GM12874 (cell line): ENCODE measurements around the gene TMX3.
A peak's percentile ranks its signal among the peaks of the same experiment; 100 is the strongest.

ENCODE experiments used
- CTCF ChIP-seq: IDR thresholded peaks from 2 replicates; pipeline ENCODE4 v1.5.1; 2011; ENCODE audit warnings: low read depth, mild to moderate bottlenecking, control low read depth, low read length, moderate library complexity; ENCODE audit not compliant: insufficient read depth

The TMX3 gene

GRCh38 chr18:68660354-68661183 is 54.3 kb downstream of the TMX3 start:
- TF ChIP-seq CTCF = 0 out of 2 replicates have a peak, but pooled peaks have one; percentile 7

GRCh38 chr18:68648191-68648590 is 66.7 kb downstream of the TMX3 start:
- no peak for TF ChIP-seq CTCF

GRCh38 chr18:68642003-68642402 is 72.9 kb downstream of the TMX3 start:
- TF ChIP-seq CTCF = no peak

- no peak for TF ChIP-seq CTCF
Observed at GRCh38 chr18:68640861-68641260, 74.0 kb downstream of the TMX3 start.

- no peak for TF ChIP-seq CTCF
Observed at GRCh38 chr18:68638613-68639012, 76.3 kb downstream of the TMX3 start.

GRCh38 chr18:68627812-68628211 is 87.1 kb downstream of the TMX3 start:
- TF ChIP-seq CTCF = no peak
